ENCODE data around the gene LMX1A. TPM values are rescaled to one million over a fixed set of nuclear protein-coding genes. Genes with fewer than 3 reads are reported as not detected.

LMX1A gene
- total RNA-seq, 4 donors from 2014 or later = 1.1 to 2.5 (median 1.8) TPM

DNA sequence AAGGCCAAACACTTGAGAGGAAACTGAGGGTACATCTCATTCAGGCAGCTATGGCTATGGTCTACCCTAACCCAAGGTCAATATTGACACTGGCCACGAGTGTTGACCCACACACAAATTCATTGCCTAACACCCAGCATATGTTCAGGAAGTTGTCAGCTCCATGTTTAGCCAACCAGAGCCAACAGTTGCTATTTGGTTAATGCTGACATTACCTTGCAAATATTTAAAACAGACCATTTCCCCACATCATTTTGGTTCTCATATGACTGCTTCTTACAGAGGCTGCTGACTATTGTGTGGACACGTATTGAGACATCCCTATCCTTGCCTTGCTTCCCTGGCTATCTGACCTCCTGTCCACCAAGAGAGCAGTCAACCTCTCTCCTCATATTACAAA is 97.3 kb downstream of the LMX1A start:
- Histone ChIP-seq H3K27me3 (no peaks in the 10 kb centered on the region), H3K27ac (no peak overlapping the region), H3K36me3 (no peaks in the 10 kb centered on the region), H3K4me1 (no peaks in the 10 kb centered on the region), H3K4me3 (no peak overlapping the region), H3K9me3 (no peaks in the 10 kb centered on the region)
- DNase-seq = no peak
- no peak for TF ChIP-seq POLR2A (IDR thresholded peaks at IDR 0.05)
- TF ChIP-seq, protein P1, sequence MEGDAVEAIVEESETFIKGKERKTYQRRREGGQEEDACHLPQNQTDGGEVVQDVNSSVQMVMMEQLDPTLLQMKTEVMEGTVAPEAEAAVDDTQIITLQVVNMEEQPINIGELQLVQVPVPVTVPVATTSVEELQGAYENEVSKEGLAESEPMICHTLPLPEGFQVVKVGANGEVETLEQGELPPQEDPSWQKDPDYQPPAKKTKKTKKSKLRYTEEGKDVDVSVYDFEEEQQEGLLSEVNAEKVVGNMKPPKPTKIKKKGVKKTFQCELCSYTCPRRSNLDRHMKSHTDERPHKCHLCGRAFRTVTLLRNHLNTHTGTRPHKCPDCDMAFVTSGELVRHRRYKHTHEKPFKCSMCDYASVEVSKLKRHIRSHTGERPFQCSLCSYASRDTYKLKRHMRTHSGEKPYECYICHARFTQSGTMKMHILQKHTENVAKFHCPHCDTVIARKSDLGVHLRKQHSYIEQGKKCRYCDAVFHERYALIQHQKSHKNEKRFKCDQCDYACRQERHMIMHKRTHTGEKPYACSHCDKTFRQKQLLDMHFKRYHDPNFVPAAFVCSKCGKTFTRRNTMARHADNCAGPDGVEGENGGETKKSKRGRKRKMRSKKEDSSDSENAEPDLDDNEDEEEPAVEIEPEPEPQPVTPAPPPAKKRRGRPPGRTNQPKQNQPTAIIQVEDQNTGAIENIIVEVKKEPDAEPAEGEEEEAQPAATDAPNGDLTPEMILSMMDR (IDR thresholded peaks at IDR 0.05) = no peak

DNA sequence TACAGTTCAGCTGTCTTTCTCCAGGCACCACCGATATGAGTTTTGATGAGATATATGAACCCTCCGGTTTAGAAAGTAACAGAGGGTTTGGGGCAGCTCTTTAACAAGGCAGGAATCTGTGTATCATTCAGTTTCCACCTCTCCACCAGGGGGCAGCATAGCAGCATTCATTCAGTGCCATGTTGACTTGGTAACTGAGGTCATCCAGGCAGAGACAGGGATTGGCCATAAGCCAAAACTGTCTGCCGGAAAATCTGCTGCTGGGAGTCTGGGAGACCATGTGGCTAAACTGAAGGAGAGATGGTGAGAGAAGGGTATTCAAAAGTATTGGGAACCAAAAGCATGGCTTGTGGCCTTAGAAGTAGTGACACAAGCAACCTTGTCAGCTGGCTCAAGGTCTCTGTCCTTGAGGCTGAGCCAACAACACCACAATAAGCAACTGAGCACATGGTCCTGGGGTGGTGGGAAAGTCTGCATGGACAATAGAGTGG is 98.5 kb downstream of the LMX1A start:
- TF ChIP-seq POLR2A (IDR thresholded peaks at IDR 0.05) = no peak
- TF ChIP-seq, protein P1 (IDR thresholded peaks at IDR 0.05) = peak in 4 of 6 experiments; percentile 55 to 79 (median 75)
- Histone ChIP-seq H3K4me1 (no peaks in the 10 kb centered on the region), H3K4me3 (no peak overlapping the region), H3K27ac (no peak overlapping the region), H3K36me3 (no peaks in the 10 kb centered on the region), H3K9me3 (no peaks in the 10 kb centered on the region), H3K27me3 (no peaks in the 10 kb centered on the region)
- DNase-seq = peak; percentile 16 to 85 (median 68)

DNA sequence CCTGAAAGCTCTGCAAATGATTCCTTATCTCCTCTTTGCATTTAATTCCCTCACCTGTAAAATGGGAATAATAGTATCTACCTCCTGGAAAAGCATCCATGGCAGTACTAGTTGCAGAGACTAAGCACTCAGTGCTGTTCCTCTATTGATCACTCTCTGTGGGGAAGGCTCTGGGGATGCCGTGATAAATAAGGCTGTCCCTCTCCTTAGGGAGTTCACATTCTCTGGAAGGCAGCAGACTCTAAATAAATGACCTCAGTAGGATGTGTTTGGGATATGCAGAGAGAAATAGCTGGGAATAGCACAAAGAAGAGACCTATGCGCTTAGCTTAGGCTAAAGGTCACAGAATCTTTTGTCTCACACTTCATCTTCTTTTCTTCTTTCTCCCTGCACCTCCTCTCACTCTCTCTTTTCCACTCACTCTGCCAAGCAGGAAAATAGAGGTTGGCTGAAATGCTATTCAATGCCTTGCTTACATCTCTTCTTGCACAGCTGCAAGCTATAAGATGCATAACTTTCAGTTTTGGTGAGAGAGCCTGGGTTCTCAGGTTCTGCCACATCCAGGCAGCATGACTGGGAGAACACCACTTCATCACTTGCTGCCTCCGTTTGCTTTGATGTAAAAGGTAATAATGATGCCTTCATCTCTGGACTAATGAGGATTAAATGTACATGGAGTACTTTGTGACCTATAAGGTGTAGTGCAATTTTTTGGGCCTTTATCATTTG is 101.5 kb downstream of the LMX1A start:
- Histone ChIP-seq H3K27ac (no peak overlapping the region), H3K4me1 (no peaks in the 10 kb centered on the region), H3K4me3 (no peak overlapping the region), H3K27me3 (no peaks in the 10 kb centered on the region), H3K36me3 (no peaks in the 10 kb centered on the region), H3K9me3 (no peaks in the 10 kb centered on the region)
- DNase-seq = no peak
- TF ChIP-seq, protein P1 (IDR thresholded peaks at IDR 0.05) = no peak
- no peak for TF ChIP-seq POLR2A (IDR thresholded peaks at IDR 0.05)

DNA sequence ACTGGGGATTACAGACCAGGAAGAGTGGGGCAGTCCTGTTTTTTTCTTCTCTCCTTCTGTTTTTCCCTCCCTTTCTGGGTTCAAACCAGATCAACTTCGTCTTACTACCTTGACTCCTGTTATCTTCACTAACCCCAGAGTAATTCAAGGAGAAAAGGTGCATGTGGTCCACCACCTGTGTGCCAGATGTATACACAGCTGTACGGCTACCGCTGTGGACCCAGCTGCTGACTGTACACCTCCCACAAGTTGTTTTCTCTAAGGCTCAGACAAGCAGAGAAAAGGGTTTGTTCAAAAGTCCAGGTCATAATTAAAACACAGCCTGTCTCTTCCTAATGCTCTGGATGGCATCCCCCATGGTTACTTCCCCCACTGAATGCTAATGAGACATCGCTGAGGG is 102.1 kb downstream of the LMX1A start:
- no peak for TF ChIP-seq POLR2A (IDR thresholded peaks at IDR 0.05)
- TF ChIP-seq, protein P1 (IDR thresholded peaks at IDR 0.05) = no peak
- no peak overlapping the region for H3K27ac ChIP-seq

DNA sequence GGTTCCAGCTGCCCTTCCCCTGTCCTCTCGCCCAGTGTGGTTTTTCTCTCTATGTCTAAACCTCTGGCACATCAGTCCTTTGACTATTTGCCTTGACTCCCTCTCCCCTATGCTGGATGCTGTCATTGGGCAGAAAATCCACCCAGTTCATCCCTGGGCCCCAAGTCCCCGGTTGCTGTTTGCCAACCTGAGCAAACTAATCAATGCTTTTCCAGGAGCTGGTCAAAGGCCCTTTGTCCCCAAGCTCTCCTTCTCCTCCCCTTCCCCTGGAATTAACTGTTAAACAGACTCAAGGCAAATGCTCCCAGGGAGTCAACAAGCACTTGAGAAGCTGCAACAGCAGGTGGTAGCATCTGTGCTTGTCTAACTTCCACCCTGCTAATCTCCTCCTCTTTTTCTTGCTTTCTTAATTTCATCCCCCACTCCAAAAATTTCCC is 102.7 kb downstream of the LMX1A start:
- DNase-seq = no peak
- H3K27me3 ChIP-seq = no peaks in the 10 kb centered on the region
- H3K9me3 ChIP-seq = no peaks in the 10 kb centered on the region
- no peak overlapping the region for H3K4me3 ChIP-seq
- no peaks in the 10 kb centered on the region for H3K36me3 ChIP-seq
- H3K27ac ChIP-seq = no peak overlapping the region
- no peak for TF ChIP-seq POLR2A (IDR thresholded peaks at IDR 0.05)
- TF ChIP-seq, protein P1 (IDR thresholded peaks at IDR 0.05) = no peak
- no peaks in the 10 kb centered on the region for H3K4me1 ChIP-seq

More for the DNA sequence above, 102.1 kb downstream of the LMX1A start:
- DNase-seq = no peak
- no peak overlapping the region for H3K4me3 ChIP-seq
- no peaks in the 10 kb centered on the region for H3K4me1 ChIP-seq
- no peaks in the 10 kb centered on the region for H3K36me3 ChIP-seq
- no peaks in the 10 kb centered on the region for H3K27me3 ChIP-seq
- no peaks in the 10 kb centered on the region for H3K9me3 ChIP-seq

Data from Peyer's patch (tissue), 4 donors.